Stimulated activated CD4-positive, alpha-beta T cell treated with anti-CD3 and anti-CD28 coated beads, Interleukin-15, amount 100 ng/mL, for 1 hour (primary cell): ENCODE measurements around the gene CFAP57.

Experiments used
- DNase-seq, 2 donors: peaks; one replicate each; pipeline ENCODE4 v3.0.0-alpha.2; 2020; ENCODE audit warnings: low read depth in 1 of 2, low spot score in 1 of 2

The CFAP57 gene

GRCh38 chr1:43253876-43254275 is 81.7 kb downstream of the CFAP57 start:
- DNase-seq = no peak

GRCh38 chr1:43255438-43256210 is 83.5 kb downstream of the CFAP57 start:
- DNase-seq = no peak

- DNase-seq = no peak
Observed at GRCh38 chr1:43256675-43257570, 84.8 kb downstream of the CFAP57 start.

GRCh38 chr1:43258370-43258769 is 86.2 kb downstream of the CFAP57 start:
- DNase-seq = no peak

- DNase-seq = no peak
Observed at GRCh38 chr1:43265431-43265830, 93.3 kb downstream of the CFAP57 start.

GRCh38 chr1:43266881-43267280 is 94.8 kb downstream of the CFAP57 start:
- no peak for DNase-seq

- DNase-seq = no peak
Observed at GRCh38 chr1:43267291-43267805, 95.2 kb downstream of the CFAP57 start.

- no peak for DNase-seq
Observed at GRCh38 chr1:43267818-43268425, 95.8 kb downstream of the CFAP57 start.

GRCh38 chr1:43269627-43270375 is 97.7 kb downstream of the CFAP57 start, which contains the start of gene TMEM125:
TSS of gene TMEM125 (plus strand) at chr1:43269983. CDS start at chr1:43272723, 2,740 bp downstream.
- DNase-seq = no peak

GRCh38 chr1:43270421-43271095 is 98.4 kb downstream of the CFAP57 start:
- DNase-seq = no peak

- no peak for DNase-seq
Observed at GRCh38 chr1:43271186-43272118, 99.3 kb downstream of the CFAP57 start.

- no peak for DNase-seq
Observed at GRCh38 chr1:43272161-43272560, 100.0 kb downstream of the CFAP57 start.

- DNase-seq = no peak
Observed at GRCh38 chr1:43272576-43273571, 100.7 kb downstream of the CFAP57 start.

GRCh38 chr1:43273708-43274107 is 101.6 kb downstream of the CFAP57 start:
- DNase-seq = no peak

- DNase-seq = no peak
Observed at GRCh38 chr1:43274125-43274803, 102.1 kb downstream of the CFAP57 start.

- no peak for DNase-seq
Observed at GRCh38 chr1:43274804-43275180, 102.7 kb downstream of the CFAP57 start.
